ENCODE data around the gene DDX50.
"Not testable (repeated sequence)": the region's sequence is repeated elsewhere in the genome, so short reads cannot be mapped to it uniquely, and the experiment has no call there.

Gene DDX50, protein sequence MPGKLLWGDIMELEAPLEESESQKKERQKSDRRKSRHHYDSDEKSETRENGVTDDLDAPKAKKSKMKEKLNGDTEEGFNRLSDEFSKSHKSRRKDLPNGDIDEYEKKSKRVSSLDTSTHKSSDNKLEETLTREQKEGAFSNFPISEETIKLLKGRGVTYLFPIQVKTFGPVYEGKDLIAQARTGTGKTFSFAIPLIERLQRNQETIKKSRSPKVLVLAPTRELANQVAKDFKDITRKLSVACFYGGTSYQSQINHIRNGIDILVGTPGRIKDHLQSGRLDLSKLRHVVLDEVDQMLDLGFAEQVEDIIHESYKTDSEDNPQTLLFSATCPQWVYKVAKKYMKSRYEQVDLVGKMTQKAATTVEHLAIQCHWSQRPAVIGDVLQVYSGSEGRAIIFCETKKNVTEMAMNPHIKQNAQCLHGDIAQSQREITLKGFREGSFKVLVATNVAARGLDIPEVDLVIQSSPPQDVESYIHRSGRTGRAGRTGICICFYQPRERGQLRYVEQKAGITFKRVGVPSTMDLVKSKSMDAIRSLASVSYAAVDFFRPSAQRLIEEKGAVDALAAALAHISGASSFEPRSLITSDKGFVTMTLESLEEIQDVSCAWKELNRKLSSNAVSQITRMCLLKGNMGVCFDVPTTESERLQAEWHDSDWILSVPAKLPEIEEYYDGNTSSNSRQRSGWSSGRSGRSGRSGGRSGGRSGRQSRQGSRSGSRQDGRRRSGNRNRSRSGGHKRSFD

DNA sequence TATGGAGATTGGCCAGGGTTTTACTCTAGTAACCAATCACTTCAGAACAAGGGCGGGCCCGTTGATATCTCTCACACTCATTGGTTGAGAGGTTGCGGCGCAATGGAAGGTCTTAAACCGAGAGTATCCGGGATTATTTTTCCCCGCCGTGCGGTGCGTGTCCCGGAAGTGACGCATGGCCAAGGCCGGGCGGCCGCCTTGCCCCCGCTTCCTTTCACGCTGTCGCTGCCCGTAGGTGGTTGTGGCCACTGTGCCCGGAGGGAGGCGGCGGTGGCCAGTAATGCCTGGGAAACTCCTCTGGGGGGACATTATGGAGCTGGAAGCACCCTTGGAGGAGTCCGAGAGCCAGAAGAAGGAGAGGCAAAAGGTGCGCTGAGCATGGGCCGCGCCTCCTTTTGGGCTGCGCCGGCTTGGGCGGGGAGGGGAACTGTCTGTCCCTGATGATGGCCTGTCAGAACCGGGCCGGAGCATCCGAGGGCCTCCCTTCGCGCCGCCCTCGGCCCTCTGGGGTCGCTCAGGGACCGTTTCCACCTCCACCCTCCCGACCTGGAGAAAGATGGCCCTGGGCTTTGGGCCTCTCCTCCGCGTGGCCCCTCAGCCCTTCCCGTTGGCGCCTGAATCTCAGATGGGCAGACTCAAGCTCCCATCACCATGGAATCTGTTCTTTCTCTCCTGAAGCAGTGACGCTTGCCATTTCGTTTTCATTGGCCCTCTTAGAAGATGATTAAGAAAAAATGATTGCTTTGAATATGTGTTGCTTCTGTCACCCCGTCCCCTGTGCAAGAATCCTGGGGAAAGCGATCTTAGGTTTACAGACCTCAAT lies at the start of gene DDX50:
DDX50 (plus strand) TSS at position 211 of the 823 bp plus-strand sequence; CDS start at position 281, 70 bp downstream.
- DNase-seq (ENCODE audit: low read depth): peak; percentile 89

DNA sequence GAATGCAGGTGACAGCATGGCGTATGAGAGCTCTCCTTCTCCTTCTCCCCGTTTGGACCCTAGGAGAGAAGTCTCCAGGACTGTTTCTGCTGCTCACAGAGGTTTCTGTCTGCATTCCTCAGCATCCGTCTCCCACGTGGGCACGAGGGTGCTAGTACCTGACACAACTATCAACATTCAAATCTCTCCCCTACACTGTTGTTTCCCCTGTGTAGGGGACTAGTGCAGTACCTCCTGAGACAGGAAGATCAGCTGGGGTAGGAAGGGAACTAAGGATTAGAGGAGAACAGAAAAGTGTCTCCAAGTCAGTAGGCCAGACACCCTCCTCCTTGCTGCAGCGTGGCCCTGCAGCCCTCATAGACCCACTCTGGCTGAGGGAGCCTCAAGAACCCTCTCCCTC lies 44.8 kb upstream of the DDX50 start:
- no peak for DNase-seq (ENCODE audit: low read depth)

DNA sequence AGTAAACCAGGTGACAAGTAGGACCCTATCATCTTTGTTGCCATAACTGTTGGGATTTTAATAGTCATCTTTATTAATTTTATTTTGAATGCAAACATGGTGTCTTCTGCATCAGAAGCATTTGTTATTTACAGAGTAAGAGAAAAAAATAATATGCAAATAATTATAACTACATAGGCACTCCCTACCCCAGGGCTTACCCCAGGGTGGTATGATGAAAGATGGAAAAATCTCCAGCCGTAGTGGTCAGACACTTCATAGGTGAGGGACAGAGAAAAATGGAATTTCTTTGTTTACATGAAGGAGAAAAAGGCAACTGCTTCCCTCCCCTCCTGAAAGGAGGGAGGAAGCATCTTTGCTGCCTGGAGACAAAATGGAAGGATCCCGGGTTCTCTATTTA lies 44.1 kb upstream of the DDX50 start:
- no peak for DNase-seq (ENCODE audit: low read depth)

DNA sequence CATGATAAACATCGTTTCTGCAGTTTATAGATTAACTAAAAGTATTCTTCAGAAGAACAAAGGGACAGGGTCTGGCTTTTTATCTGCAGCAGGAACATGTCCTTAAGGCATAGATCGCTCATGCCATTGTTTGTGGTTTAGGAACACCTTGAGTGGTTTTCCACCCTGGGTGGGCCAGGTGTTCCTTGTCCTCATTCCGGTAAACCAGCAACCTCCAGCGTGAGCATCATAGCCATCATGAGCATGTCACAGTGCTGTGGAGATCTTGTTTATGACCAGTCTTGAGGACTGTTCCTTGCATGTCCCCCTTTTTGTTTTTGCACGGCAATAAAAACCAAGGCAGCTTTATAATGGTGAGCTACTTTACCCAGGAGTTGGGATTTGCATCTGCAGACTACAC lies 39.9 kb upstream of the DDX50 start:
- DNase-seq (ENCODE audit: low read depth): no peak

DNA sequence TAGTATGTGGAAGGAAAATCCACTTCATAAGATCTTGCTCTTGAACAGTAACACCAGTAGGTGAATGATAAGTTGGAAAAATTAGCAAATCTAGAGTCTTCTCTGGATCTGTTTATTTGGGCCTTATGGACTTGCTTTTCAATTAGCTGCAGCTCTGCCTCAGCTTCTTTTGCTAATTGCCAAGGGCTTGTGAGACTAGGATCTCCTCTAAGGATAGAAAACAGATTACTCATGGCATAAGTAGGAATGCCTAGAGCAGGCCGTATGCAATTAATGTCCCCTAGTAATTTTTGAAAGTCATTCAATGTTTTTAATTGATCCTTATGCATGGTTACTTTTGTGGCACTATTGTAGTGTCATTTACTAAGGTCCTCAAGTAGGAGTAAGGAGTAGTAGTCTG lies 36.5 kb upstream of the DDX50 start:
- no peak for DNase-seq (ENCODE audit: low read depth)

DNA sequence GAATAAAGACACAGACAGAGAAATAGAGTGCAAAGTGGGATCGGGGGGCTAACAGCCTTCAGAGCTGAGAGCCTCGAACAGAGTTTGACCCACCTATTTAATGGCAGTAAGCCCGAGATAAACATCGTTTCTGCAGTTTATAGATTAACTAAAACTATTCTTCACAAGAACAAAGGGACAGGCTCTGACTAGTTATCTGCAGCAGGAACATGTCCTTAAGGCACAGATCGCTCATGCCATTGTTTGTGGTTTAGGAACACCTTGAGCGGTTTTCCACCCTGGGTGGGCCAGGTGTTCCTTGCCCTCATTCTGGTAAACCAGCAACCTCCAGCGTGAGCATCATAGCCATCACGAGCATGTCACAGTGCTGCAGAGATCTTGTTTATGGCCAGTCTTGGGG lies 32.9 kb upstream of the DDX50 start:
- DNase-seq (ENCODE audit: low read depth): not testable (repeated sequence)

DNA sequence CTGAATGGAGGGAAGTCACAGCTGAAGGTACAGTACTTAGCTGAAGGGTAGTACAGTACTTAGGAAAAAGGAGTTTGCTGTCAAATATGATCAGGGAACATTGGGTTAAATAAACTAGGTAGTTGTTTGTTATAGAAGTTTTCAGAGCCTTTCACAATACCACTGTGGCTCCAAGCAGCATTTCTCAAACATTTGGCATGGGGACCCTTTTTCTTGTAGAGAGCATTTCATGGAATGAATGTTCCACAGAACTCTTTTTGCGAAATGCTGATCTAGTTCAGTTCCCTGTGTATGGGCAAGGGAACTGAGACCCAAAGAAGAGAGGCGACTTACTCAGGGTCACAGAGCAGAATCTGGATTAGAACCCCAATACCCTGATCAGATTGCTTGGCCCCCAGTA lies 31.5 kb upstream of the DDX50 start:
- DNase-seq (ENCODE audit: low read depth): no peak

DNA sequence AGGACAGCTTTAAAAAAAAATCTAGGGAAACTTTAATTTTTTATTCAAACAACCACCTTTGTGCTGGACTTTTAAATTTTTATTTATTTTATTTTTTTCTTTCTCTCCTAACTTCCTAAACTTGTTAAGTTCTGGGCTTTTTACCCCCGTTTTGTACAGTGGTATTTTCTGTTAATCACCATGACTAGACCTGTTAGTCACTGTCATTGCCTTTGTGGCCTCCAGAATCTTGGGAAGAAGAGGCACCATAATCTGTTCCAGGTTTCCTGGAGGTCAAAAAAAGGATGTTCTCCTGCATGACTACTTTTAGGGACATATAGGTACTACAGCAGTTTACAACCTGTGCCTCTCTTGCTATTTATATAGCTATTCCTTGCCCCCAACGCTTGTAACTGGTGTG lies 31.1 kb upstream of the DDX50 start:
- no peak for DNase-seq (ENCODE audit: low read depth)

DNA sequence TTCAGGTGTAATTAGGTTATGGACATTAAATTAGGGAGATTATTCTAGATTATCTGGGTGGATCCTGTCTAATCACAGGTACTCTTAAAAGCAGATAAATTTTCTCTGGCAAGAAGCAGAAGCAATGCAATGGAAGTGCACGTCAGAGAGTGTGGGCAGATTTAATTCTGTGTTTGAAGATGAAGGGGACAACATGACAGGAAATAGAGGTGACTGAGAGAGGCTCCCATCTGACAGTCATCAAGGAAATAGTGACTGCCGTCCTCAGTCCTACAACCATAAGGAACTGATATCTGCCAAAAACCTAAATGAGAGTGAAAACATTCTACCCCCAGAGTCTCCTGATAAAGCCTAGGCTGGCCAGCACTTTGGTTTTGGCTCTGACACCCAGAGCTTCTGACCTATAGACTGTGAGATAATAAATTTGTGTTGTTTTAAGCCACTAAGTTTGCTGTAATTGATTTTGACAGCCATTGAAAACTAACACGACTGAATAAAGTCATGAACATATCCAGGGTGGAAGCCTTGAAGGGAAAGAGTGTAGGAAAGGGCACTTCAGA lies 30.5 kb upstream of the DDX50 start:
- DNase-seq (ENCODE audit: low read depth): no peak

DNA sequence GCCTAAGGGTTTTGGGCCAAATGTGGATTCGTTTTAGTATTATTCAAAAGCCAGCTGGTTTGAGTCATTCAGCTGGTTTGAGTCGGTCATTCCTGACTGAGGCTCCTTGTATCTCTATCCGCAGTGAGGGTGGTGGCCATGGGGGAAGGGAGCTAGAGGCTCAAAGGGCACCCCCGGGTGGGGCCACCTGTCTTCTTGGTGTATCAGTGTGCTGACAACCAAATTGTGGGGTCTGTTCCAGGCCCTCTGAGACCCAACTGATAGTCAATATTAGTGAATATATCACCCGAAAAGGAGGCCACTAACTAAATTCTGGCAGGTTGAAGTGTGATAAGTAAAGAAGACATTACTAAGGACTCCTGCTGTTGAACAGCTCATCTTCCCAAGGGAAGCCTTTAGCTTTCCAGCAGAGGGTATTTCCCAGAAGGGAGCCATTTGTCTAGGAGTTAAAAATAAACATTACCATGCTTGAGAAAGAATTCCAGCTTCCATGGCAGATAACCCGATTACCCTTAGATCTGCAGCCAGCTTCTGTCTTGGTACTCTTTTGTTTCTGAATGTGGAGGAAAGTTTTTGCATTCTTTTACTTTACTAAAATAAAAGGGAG lies 29.9 kb upstream of the DDX50 start:
- DNase-seq (ENCODE audit: low read depth): no peak

DNA sequence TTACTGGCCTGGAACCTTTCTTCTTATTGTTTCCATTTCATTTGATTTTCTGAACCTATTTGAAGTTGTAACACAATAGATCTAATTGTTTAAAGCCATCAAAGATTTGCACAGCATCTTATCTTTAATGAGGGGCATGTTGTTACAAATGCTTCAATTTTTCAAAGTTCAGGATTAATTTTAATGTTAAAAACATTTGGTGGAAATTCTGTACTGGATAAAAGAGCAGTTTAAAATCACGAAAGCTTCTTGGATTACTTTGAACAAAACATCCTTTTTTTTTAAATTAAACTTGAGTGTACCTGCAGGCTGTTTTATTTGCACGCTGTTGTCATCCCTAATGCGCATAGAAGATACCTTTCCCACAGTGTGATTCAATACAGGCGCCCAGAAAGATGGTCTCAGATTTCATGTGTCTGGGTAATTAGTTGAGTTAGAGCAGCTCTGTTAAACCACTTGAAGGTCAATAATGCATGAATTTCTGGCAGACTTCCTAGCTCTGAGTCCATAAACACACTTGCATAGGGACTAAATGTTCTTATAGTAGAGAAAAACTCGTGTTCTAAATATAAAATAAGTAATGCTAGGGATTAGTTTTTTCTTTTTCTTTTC lies 29.3 kb upstream of the DDX50 start:
- no peak for DNase-seq (ENCODE audit: low read depth)

DNA sequence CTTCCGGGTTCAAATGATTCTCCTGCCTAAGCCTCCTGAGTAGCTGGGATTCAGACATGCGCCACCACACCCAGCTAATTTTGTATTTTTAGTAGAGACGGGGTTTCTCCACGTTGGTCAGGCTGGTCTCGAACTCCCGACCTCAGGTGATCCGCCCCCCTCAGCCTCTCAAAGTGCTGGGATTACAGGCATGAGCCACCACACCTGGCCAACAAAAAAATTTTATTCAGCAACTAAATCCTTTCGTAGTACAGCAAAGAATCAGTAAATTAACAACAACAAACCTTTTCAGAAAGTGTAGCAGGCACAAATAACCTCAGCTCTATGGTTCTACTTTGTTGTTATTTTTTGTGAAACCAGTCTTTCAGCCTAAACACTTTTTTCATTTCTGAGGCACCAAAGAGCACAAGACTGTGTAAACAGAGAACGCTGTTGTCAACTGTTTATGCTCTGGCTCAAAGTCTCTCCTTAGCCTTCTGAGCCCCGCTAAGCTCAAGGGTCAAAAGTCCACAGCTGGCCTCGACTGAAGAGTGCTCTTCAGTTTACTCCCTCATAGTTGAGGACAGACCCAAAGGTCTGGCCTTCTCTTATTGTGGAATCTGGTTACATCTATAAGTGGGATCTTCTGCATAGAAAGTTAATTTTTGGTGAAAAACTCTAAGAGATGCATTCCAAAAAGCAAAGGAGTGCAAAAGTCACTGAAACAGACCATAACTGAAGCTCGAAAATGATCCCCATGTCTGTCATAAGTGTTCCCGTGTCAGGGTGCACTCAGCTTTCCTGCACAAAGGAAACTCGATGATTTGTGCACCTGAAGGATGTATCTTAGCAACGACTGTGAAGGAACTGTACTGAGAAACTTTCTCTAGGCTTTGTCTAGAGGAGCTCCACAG lies 24.6 kb upstream of the DDX50 start:
- no peak for DNase-seq (ENCODE audit: low read depth)

DNA sequence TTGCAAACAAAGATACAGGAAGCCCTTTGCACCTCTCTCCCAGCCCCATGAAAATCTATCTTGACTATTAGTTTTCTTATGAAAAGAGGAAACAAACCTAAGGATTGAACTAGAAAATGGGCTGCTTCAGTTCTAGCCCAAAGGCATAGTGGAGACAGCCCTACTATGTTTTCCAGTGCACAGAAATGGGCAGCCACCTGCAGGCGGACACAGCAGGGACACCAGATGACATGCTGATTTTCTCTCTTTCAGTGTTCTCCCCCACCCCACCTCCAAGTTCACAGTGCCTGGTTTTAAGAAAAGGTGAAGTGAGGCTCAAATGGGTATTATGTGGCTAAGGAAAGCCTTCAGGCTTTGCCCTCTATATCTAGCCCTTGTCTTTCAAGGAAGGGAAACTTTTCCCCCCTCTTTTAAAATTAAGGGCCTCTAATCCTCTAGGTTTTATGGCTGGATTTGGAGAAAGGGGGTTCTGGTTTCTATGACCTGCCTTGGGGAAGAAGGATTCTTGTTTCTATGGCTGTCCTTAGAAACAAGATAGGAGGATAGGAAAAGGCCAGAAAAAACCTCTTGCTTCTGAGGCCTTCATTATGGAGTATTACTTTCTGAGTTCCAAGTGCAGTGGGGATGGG lies 23.5 kb upstream of the DDX50 start:
- DNase-seq (ENCODE audit: low read depth): no peak

DNA sequence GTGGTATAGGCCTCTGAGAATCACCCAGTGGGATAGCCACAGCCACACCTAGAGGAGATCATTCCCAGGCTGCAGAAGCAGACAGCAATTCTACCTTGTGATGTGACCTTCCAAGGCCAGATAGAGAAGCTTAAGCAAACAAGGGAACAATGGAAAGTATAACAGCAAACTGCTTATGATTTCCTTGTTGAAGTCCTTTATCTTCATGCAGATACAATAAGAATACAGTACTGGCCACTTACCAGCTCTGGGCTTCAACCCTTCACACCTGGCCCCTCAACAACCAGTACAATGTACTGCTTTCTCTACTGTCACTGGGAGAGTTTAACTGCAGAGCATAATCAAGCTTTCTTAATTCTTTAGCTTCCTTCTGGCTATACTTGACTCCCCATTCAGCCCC lies 22.6 kb upstream of the DDX50 start:
- DNase-seq (ENCODE audit: low read depth): no peak

DNA sequence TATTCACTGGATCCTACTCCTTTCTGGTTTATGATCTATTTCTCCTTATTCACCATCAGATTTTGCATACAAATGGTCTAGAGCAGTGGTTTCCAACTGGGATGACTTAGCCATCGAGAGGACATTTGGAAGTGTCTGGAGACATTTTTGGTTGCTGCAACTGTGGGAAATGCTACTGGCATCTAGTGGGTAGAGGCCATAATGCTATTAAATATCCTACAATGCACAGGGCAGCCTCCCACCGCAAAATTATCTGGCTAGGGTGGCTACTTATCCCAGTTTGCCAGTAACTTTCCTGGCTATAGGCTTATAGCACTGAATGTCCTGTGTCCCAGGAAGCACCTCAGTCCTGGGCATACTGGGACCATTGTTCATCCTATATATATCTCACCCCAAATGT lies 21.5 kb upstream of the DDX50 start:
- DNase-seq (ENCODE audit: low read depth): no peak

DNA sequence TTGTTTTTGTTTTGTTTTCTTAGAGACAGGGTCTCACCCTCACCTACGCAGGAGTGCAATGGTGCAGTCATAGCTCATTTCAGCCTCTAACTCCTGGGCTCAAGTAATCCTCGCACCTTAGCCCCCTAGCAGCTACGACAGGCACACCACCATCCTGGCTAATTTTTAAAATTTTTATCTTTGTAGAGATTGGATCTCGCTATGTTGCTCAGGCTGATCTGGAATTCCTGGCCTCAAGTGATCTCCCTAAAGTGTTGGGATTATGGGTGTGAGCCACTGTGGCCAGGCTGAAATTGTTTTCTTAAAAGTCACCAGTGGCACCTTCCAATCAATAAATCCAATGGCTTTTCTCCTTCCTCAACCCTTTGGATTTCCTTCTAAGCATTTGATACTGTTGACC lies 20.9 kb upstream of the DDX50 start:
- DNase-seq (ENCODE audit: low read depth): no peak

DNA sequence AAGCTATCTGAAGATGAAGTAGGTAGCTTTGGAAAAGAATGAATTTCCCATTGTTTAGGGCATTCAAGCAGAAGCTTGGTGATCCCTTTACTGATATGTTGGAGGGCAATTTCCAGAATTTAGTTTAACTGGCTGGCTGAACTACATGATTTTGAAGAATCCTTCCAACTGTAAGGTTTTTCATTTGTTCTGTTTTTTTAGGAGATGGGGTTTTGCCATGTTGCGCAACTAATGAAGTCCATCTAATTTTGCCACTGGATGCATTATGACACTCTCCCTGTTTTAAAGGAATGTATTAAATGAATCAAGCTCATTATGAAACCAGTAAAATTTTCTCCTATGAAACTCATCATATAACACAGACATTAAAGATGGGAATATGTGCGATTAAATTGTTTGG lies 6.1 kb upstream of the DDX50 start:
- DNase-seq (ENCODE audit: low read depth): no peak

DNA sequence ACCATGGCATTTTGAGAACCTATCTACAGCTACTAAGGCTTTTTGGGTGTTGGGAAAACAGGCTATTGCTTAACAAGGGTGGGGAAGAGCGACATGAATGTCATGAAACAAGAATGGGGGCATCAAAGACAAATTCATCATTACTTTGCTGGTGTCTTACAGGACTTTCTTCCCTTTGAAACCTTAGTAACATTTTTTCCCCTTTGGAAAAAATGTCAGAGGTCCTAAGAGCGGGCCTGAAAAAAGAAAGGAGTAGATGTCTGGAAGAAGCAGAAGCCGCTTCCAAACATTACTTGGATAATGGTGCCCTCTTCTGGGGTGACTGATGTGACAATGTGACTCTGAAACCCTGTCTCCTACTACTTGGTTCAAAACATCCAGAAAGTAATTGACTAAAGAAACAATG lies 3.8 kb upstream of the DDX50 start:
- DNase-seq (ENCODE audit: low read depth): no peak

DNA sequence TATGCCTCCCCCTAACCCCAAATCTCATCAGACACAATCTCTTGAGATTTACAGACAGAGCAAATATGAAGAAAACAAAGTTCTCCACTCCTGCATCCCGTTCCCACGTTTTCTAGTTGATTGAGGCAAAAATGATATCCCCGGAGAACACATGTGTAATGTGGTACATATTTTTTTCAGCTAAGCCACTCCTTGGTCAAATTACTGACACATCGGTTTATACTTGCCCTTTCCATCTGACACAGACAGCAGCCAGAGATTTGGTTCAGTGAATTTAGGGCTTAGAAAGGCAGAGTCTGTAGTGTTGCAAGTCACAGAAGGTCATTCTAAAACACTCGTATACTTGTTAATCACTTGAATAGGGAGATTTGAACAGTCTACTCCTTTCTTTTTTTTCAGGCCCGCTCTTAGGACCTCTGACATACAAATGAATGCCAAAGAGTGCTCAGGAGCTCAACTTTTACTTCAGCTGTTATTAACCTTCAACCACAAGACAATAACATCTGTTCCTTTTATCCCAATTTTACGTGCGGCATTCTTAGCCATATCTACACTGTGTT lies 1.8 kb upstream of the DDX50 start:
- DNase-seq (ENCODE audit: low read depth): no peak

All from activated T-helper 1 cell treated with Interleukin-2 at 50 U/mL for 16 hours (primary cell).